HG02798 (cell line): Measurements from ENCODE around the gene TNRC18.

Experiments
- ATAC-seq: cut with Tn5 transposase; IDR thresholded peaks from one replicate; pipeline ENCODE4 v1.9.1; 2021; ENCODE audit warnings: mild to moderate bottlenecking; ENCODE audit not compliant: unreplicated experiment, poor library complexity

TNRC18 gene

DNA sequence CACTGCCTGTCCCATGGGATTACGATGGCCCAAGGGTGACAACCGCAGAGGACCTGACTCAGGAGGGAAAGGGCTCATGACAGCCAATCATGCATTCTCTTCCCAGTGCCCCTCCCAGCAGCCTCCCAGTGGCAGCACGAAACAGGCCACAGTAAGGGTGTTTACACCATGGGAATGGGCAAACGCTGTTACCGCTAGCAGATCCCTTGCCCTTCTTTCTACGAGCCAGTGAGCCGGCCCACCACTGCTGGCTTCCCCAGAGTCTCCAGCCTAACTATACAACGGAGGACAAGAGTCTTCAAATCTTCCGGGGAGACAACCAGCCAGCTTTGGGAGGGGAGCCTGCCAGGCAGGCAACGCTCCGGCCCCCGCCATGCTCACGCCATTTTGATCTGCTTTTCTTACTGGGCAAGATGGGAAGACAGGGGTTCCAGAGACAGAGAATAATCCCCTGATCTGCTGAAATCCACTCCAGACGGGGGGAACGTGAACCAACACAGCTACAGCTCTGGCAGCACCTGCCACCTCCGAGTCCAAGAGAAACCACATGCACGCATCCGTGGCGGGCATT is 71.1 kb downstream of the TNRC18 start:
- no peak for ATAC-seq

DNA sequence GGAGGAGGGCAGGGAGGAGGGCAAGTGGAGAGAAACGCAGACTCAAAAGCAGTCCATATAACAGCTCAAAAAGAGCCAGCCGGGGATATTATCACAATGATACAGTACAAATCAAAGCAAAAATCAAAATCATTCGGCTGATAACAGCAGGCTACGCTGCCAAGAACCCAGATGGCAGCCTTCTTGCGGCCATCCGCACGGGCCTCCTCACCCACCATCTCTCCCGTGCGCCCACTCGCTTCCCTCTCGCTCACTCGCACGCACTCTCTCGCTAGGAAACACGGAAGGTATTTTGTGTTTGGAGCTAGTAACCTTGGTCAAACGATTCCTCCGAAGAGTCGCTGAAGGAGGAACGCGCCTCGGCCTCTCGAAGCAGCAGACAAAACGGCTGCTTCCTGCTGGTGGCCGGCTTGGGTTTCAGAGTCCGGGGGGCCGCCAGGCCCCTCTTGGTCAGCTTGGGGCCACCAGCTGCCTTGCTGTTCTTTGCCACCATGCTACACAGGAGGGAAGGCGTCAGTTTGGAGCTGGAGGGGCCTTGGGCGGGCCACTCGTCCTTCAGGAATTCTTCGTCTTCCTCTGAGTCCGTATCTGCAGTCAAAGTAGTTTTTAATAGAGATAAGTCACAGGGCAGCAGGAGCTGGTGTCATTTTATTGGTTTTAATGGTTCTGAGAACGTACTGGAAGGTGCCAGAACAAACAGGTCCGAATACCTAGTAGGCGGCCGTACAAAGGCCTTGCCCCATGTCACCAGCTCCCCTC is 71.9 kb downstream of the TNRC18 start:
- ATAC-seq = no peak

DNA sequence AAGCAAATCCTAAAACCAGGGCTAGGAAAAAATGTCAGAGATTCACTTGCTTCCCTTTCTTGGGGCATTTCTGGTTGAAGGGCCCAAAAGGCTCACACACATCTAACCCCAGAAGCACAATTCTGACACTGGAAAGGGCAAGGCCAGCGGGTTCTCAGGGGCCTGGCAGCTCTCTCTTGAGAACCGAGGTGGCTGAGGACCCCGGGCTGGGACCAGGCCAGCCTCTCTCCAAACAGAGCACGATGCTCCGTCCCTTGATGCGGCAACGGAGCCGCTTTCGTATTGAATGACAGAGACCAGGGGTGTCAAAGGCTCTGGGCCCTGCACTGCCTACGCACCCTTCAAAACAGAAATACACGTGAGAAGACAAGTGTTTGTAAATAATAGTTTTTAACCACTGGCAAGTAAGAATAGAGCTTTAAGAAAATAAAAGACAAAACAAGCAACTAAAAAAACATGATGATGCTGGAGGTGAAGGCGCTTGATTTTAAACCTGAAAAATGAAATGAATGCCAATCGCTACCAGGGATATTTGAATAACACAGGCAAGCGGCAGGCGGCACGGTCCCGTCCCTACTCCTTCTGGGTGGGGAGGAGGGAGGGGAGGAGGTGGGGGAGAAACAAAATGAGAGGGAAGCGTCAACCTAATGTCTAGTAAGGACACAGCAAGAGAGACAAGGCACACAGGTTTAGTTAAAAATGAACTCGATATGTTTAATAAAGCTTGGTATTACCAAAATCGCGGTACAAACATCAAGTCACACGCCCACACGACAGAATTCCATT is 72.8 kb downstream of the TNRC18 start:
- ATAC-seq = no peak

DNA sequence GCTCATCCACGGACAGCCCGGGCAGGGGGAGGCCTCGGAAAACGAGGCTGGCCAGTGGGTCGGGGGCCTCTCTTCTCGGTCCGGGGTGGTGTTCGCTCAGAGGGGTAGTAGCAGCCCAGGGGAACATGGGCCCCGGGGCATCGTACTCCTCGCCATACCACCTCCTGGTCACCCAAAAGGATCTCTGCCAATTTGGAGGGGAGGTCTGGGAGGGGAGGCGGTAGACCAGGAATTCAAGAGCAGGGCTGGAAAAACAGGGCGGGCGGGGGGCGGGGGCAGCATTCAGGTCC is 73.5 kb downstream of the TNRC18 start:
- ATAC-seq = no peak

DNA sequence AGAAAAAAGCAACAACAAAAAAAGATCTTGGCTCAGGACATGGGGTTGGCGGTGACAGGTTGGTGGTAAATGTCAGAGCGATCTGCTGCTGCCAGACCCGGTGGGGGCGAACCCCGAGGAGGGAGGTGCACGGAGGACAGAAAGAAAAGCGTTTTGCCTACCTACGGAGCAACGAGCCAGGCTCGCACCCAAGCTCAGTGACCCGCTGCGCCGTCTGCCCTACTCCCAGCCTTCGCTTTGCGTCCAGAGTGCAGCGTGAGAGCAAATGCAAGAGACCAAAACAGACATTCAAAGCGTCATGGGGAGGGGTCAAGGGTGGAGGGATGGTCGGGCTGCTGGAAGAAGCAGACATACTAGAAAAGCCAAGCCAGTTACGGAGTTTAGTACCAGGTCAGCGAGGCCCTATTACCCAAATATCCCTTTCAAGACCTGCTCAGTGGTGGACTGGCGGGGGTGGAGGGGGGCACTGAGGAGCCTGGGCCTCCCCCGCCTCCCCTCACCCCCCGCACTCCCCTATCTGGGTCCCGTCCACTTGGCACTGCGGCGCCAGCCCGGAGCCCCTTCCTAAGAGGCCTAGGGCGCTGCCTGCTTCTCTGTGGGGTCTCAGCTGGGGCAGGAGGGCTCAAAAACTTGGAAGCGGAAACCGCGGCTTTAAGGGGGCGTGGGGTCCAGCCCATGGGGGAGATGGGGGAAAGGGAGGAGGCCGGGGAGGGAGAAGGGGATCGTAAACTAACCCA is 74.0 kb downstream of the TNRC18 start:
- no peak for ATAC-seq

DNA sequence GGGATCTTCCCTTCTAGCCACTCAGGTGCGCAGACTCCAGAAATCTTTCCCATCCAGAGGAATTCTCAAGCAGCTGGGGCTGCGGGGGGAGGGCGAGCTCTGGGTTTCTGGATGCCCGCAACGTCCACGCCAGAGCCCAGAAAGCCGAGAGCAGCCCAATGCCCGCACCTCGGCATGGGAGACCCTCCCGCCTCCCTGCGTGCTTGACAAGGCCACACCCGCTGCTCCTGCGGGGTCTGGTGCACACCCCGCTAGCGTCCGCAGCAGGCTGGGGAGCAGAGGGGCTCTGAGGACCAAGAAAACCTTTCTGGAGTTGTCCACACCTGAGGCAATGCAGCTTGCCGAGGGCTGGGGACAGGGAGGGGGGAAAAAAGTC is 74.6 kb downstream of the TNRC18 start:
- ATAC-seq = no peak

DNA sequence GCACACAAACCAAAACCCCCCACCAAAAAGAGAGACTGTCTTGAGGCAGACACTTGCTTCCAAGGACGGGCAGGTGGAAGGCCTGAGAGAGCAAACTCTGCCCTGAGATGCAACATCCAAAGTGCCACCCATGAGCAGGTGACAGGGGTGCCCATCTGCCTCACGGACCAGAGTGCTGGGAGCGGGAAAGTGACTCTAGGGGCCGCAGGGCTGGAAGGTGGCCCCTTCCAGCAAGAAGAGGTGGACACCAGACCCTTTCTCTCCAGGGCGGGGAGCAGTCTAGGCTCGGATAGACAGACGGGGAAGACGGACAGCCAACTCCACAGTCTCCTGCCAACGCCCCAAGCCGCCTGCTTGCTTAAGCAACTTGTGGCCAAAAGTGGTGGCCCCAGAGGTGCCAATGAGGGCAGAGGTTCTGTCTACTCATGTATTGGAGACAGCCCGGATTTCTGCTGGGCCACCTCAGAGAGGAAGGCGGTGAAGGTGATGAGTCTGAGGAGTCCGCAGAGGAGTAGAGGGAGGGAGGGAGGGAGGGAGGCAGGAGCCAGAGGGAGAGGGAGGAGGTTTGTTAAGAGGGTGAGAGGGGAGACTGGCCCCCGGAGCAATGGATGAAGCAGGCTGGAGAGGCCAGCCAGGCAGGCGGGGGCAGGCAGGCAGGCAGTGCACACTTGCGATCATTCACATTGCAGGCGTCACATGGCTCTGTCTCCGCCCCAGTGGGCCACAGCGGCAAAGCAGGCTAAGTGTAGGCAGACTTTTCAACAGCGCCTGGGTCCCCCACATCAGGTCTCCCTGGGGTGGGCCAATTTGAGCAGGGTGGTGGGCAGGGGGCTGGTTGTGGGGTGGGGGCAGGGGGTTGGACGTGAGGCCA is 75.3 kb downstream of the TNRC18 start:
- ATAC-seq = no peak

DNA sequence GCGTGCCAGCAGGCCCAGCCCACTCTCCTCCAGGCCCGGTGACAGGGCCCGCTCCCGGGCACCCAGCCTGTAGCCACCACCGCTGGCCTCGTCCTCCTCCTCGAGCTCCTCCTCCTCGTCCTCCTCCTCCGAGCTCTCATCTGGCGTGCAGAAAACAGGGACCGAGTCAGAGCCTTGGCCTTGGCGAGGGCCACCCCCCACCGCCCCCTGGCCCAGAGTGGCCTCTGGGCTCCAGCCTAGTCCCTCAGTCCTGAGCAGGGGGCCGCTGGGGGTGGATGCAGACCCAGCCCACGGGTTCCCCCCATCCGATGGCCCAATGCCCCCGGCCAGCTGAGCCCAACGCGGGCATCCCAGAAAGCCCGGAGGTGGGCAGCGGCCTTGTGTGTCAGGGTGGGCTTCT is 78.0 kb downstream of the TNRC18 start:
- ATAC-seq = no peak

DNA sequence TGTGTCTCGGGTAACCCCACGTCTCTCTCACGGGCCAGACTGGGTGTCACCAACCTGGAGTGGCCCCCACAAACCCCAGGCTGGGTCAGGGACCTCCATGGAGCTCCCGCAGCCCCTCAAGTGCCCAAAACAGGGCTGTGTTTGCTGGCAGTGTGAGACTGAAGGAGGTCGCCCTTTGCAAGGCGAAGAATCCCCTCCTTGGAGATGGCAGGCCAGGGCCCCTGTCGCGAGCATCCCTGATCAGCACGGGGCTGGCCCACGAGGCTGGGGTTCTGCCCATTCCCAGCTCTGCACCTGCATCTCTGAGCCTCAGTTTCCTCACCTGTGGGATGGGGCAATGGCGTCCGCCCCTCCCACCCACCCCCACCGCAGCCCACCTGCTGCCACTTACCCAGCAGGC is 78.5 kb downstream of the TNRC18 start:
- no peak for ATAC-seq

DNA sequence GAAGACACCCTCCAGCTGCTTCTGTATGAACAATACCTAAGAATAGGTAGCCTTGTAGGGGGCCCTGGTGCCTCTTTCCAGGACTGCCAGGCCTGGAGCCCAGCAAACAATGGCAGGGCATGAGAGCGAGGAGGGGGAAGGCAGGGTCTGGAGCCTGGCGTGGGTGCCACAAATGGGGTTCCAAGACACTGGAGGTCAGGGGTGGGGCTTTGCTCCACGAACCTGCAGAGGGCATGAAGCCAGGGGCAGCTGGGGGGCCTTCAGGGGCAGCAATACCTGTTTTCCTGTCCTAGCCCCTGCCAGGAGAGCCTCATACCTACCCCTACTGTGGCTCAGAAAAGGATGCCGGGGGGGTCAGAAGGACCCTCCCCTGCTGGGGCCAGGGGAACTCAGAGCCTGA is 79.3 kb downstream of the TNRC18 start:
- ATAC-seq = no peak

DNA sequence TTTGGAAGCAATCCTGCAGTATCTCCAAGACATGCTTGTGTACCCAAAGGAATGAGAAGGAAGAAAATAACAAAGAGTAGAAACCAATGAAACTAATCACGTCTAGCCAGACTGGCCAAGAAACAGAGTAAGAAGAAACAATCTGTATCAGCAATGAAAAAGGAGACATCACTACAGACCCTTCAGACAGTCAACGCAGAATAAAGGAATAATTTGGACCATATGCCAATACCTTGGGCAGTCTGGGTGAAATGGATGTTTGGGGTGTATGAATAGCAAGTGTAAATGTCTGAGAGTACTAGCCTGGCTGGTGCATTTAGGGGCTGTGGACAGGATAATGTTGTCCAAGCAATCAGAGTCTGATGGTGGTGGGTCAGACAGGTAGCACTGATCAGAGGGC is 79.8 kb downstream of the TNRC18 start:
- ATAC-seq = no peak

DNA sequence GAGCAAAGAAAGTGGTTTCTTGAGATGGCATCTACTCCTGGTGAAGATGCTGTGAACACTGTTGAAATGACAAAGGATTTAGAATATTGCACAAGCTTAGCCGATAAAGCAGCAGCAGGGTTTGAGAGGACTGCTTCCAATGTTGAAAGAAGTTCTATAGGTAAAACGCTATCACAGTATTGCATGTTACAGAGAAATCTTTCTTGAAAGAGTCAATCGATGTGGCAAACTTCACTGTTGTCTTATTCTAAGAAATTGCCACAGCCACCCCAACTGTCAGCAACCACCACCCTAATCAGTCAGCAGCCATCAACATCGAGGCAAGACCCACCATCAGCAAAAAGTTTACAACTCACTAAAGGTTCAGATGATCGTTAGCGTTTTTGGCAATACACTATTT is 81.0 kb downstream of the TNRC18 start:
- no peak for ATAC-seq

DNA sequence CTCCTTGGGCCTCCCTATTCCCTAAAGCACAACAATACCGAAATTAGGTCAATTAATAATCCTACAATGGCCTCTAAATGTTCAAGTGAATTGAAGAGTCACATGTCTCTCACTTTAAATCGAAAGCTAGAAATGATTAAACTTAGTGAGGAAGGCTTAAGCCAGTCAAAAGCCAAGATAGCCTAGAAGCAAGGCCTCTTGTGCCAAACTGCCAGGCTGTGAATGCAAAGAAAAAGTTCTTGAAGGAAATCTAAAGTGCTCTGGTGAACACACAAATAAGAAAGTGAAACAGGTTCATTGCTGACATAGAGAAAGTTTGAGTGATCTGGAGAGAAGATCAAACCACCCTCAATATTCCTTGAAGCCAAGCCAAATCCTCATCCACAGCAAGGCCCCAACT is 83.7 kb downstream of the TNRC18 start:
- ATAC-seq = no peak

DNA sequence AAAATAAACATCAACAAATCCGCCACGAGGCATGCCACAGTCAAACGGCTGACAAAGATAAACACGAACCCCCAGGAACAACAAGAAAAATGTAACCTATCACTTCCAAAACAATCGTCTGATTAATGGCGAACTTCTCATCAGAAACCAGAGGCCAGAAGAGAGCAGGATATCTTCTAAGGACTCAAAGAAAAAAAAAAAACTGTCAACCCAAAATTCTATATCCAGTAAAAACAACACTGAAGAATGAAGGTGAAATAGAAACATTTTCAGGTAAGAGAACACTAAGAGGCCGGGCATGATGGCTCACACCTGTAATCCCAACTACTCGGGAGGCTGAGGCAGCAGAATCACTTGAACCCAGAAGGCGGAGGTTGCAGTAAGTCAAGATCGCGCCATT is 86.6 kb downstream of the TNRC18 start:
- no peak for ATAC-seq

DNA sequence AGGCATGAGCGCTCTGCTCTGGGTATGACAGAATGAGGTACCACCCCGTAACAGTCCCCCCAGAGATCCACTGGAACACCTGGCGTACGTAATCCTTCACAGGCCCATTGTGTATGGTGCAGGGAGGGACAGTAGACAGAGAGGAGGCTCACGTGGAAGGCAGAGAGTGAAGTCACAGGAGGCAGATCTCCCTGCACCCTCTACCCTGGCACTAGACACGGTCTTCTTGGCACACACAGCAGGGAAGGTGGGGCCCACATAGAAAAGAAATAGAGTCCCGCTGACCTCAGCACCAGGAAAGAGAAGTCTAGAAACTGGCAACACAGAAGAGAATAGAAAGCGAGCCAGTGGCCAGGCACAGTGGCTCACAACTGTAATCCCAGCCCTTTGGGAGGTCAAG is 89.0 kb downstream of the TNRC18 start:
- ATAC-seq = no peak

DNA sequence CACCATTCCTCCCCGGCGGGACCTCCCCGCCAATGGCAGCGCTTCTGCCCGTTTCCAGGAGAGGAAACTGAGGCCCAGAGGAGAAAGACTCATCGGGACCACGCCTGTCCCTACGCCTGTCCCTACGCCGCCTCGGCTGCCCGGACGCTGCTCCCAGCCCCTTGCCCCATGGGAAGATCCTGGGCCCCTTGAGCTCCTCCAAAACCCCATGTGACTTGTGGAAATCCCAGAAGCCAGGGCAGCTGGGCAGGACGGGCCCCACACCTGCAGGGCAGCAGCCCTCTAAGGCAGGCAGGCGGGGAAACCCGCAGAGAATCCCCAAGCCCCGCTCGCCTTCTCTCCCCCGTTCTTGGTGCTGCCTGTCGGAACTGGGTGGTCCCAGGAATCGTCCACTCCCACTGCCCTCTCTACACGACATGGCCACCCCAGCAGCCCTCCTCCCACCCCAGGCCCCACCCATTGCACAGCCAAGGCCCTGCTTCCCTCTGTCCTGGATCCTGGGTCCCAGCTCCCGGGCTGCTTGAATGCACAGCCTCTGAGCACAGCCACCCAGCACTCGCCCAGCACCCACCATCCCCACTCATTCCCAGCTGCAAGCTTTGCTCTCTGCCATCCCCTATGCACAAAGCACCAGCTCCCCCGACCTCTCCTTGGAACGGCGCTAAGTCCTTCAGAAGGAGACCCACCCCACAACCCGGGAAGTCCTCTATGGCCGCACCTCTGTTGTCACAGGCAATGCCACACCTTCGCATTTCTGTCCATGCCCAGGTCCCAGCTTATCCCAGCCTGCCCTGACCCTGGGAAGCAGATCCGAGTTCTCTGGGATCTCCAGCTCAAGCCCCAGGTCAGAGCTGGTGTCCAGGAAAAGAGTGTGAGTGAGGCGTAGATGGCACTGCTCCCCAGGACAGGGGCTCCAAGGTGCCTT is 90.3 kb downstream of the TNRC18 start:
- no peak for ATAC-seq

DNA sequence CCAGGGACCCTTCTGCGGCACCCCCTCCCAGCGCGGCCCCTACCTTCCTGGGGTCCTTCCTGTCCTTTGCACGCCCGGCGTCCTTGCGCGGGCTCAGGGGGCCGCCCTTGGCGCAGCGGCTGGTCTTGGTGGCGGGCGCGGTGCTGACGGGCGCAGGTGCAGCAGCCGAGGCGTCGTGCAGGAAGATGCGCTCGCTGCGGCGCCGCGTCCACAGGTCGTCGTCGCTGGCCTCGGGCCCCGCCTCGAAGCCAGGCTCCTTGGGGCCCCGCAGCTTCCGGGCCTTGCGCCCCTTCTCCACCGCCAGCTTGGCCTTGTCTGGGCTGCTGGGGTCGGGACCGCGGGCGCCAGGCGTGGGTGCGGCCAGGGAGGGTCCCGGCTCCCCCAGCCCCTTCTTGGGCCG is 91.1 kb downstream of the TNRC18 start:
- no peak for ATAC-seq

DNA sequence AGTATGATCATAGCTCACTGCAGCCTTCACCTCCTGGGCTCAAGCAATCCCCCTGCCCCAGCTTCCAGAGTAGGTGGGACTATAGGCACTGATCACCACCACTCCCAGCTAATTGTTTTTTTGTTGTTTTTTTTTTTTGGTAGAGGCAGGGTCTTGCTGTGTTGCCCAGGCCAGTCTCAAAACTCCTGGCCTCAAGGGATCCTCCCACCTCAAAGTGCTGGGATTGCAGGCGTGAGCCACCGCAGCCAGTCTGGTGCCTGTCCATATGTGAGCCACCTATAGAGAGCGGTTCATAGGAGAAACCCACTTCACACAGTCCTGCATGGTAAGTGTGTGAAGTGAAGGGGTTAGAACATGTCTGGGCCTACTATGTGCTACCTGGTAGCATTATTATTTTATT is 93.3 kb downstream of the TNRC18 start:
- ATAC-seq = no peak

DNA sequence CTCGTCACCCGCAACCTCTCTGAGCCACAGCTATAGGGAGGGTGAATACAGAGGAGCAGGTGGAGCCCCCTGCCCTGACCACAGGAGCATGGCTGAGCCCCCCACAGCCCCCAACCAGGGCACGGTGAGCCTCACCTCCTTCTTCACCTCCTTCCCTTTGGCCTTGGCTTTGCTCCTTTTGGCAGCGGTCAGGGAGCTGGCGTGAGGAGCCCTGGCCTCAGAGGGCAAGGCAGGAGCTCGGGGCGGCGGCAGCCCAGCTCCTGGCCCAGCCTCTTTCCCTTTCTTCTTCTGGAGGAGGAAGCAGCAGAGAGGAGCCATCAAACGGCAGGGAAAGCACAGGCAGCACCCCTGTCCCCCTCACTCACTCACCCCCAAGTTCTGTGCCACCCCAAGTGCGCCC is 98.7 kb downstream of the TNRC18 start:
- ATAC-seq = no peak
